ENCODE measurements around the gene DLX3. TPM values are rescaled to one million over a fixed set of nuclear protein-coding genes. Genes with fewer than 3 reads are reported as not detected.

DLX3 gene
- total RNA-seq, 1 experiment from 2014 or later: not detected

GRCh38 chr17:50020841-50021599 lies 26.0 kb upstream of the DLX3 start:
- Histone ChIP-seq H3K27me3 (replicated peaks; ENCODE audit: insufficient read depth, low read depth, low read length, poor library complexity) (no peaks in the 10 kb centered on the region), H3K9me3 (ENCODE audit: low read depth, low read length, poor library complexity, severe bottlenecking) (peaks cover 10% of the 10 kb centered on the region), H3K36me3 (ENCODE audit: insufficient read depth, low read length, poor library complexity, severe bottlenecking) (no peaks in the 10 kb centered on the region), H3K27ac (ENCODE audit: low read depth, low read length, poor library complexity, severe bottlenecking) (no peak overlapping the region), H3K4me3 (ENCODE audit: low read depth, low read length, poor library complexity, severe bottlenecking) (no peak overlapping the region), H3K4me1 (ENCODE audit: insufficient read depth, low read length, poor library complexity, severe bottlenecking) (no peaks in the 10 kb centered on the region)
- CTCF ChIA-PET: no interaction called here
- DNase-seq (ENCODE audit: low spot score): no peak
- BruUV-seq (replicated peaks): no TSS peak
- TF ChIP-seq CTCF (conservative IDR thresholded peaks at IDR 0.05; ENCODE audit: low read depth, low read length) (no peak), EZH2 (IDR thresholded peaks at IDR 0.05; ENCODE audit: borderline replicate concordance, low read depth, low read length, poor library complexity, severe bottlenecking) (no peak)
- POLR2A ChIA-PET (ENCODE audit: low non-redundant PET): no interaction called here
- intact Hi-C loops (cut with micrococcal nuclease; ENCODE audit: unreplicated experiment): no loop called here

- Histone ChIP-seq H3K36me3 (ENCODE audit: insufficient read depth, low read length, poor library complexity, severe bottlenecking) (no peaks in the 10 kb centered on the region), H3K27ac (ENCODE audit: low read depth, low read length, poor library complexity, severe bottlenecking) (no peak overlapping the region), H3K4me1 (ENCODE audit: insufficient read depth, low read length, poor library complexity, severe bottlenecking) (no peaks in the 10 kb centered on the region), H3K9me3 (ENCODE audit: low read depth, low read length, poor library complexity, severe bottlenecking) (peaks cover 2% of the 10 kb centered on the region), H3K4me3 (ENCODE audit: low read depth, low read length, poor library complexity, severe bottlenecking) (no peak overlapping the region), H3K27me3 (replicated peaks; ENCODE audit: insufficient read depth, low read depth, low read length, poor library complexity) (no peaks in the 10 kb centered on the region)
- no TSS peak for BruUV-seq (replicated peaks)
- ChIA-PET POLR2A (ENCODE audit: low non-redundant PET) (no interaction called here), CTCF (no interaction called here)
- intact Hi-C loops (cut with micrococcal nuclease; ENCODE audit: unreplicated experiment): no loop called here
- DNase-seq (ENCODE audit: low spot score): no peak
- no peak for TF ChIP-seq CTCF (conservative IDR thresholded peaks at IDR 0.05; ENCODE audit: low read depth, low read length)
Observed at GRCh38 chr17:50018909-50019308, 23.9 kb upstream of the DLX3 start.

GRCh38 chr17:50015146-50015545 lies 20.1 kb upstream of the DLX3 start:
- TF ChIP-seq EZH2 (IDR thresholded peaks at IDR 0.05; ENCODE audit: borderline replicate concordance, low read depth, low read length, poor library complexity, severe bottlenecking) (no peak), CTCF (conservative IDR thresholded peaks at IDR 0.05; ENCODE audit: low read depth, low read length) (no peak)
- BruUV-seq (replicated peaks): no TSS peak
- H3K4me3 ChIP-seq (ENCODE audit: low read depth, low read length, poor library complexity, severe bottlenecking): no peak overlapping the region
- H3K4me1 ChIP-seq (ENCODE audit: insufficient read depth, low read length, poor library complexity, severe bottlenecking): no peaks in the 10 kb centered on the region
- intact Hi-C loops (cut with micrococcal nuclease; ENCODE audit: unreplicated experiment): no loop called here
- CTCF ChIA-PET: no interaction called here
- peaks cover 9% of the 10 kb centered on the region for H3K9me3 ChIP-seq (ENCODE audit: low read depth, low read length, poor library complexity, severe bottlenecking)
- peaks cover 10% of the 10 kb centered on the region for H3K27me3 ChIP-seq (replicated peaks; ENCODE audit: insufficient read depth, low read depth, low read length, poor library complexity)
- no peaks in the 10 kb centered on the region for H3K36me3 ChIP-seq (ENCODE audit: insufficient read depth, low read length, poor library complexity, severe bottlenecking)
- no peak for DNase-seq (ENCODE audit: low spot score)
- POLR2A ChIA-PET (ENCODE audit: low non-redundant PET): no interaction called here
- H3K27ac ChIP-seq (ENCODE audit: low read depth, low read length, poor library complexity, severe bottlenecking): no peak overlapping the region

Measured in A673 (cell line).